Liver (tissue), 9 donors: Measurements from ENCODE around the gene COL17A1. TPM values are rescaled to one million over a fixed set of nuclear protein-coding genes. Genes with fewer than 3 reads are reported as not detected.

Source experiments
- DNase-seq: peaks from one replicate; pipeline ENCODE4 v3.0.0-alpha.2; 2017; ENCODE audit warnings: low spot score
- H3K27ac ChIP-seq, 2 donors: one replicate each; pipeline ENCODE4 v1.7.0; 2013; ENCODE audit warnings: inconsistent platforms in 2 of 2, low read length in 2 of 2, control low read depth in 1 of 2, low read depth in 1 of 2, mild to moderate bottlenecking in 1 of 2
- H3K27me3 ChIP-seq, 4 donors: one replicate each; pipeline versions ENCODE4 v1.6.1 to v1.7.0; 2013; ENCODE audit warnings: low read length in 3 of 4, inconsistent platforms in 1 of 4, mild to moderate bottlenecking in 1 of 4, moderate library complexity in 1 of 4; ENCODE audit not compliant: control insufficient read depth in 4 of 4, insufficient read depth in 4 of 4
- H3K36me3 ChIP-seq, 4 donors: one replicate each; pipeline versions ENCODE4 v1.6.1 to v1.7.0; 2013; ENCODE audit warnings: low read length in 3 of 4, mild to moderate bottlenecking in 3 of 4, low read depth in 1 of 4, moderate library complexity in 1 of 4; ENCODE audit not compliant: control insufficient read depth in 4 of 4, insufficient read depth in 3 of 4
- H3K4me1 ChIP-seq, 4 donors: one replicate each; pipeline versions ENCODE4 v1.6.1 to v1.7.0; 2013; ENCODE audit warnings: low read length in 3 of 4, mild to moderate bottlenecking in 3 of 4, moderate library complexity in 1 of 4; ENCODE audit not compliant: control insufficient read depth in 4 of 4, insufficient read depth in 4 of 4
- H3K4me3 ChIP-seq, 3 donors: one replicate each; pipeline versions ENCODE4 v1.6.1 to v1.7.0; 2013; ENCODE audit warnings: low read length in 3 of 3, control low read depth in 1 of 3, low read depth in 1 of 3, mild to moderate bottlenecking in 1 of 3
- H3K9ac ChIP-seq, 2 donors: one replicate each; pipeline ENCODE4 v1.7.0; 2013; ENCODE audit warnings: low read length in 2 of 2, mild to moderate bottlenecking in 2 of 2, moderate library complexity in 2 of 2, control low read depth in 1 of 2, low read depth in 1 of 2
- H3K9me3 ChIP-seq, 4 donors: one replicate each; pipeline versions ENCODE4 v1.6.1 to v1.7.0; 2013; ENCODE audit warnings: low read length in 3 of 4; ENCODE audit not compliant: control insufficient read depth in 4 of 4
- ATF3 ChIP-seq: IDR thresholded peaks from 2 replicates; pipeline ENCODE4 v1.6.1; 2016; ENCODE audit warnings: antibody characterized with exemption
- CTCF ChIP-seq: fragments of 150-350 bp; IDR thresholded peaks from 2 replicates; pipeline ENCODE4 v1.5.1; 2017; ENCODE audit warnings: improper control_type of control experiment, low read depth, low read length; ENCODE audit not compliant: missing input control
- EGR1 ChIP-seq, 2 donors: IDR thresholded peaks; 2 replicates each; pipeline ENCODE4 v1.6.1; 2016 to 2018; ENCODE audit warnings: antibody characterized with exemption in 2 of 2, low read depth in 2 of 2
- FOXA1 ChIP-seq: IDR thresholded peaks from 2 replicates; pipeline ENCODE4 v1.6.1; 2016; ENCODE audit warnings: antibody characterized with exemption
- FOXA2 ChIP-seq: IDR thresholded peaks from 2 replicates; pipeline ENCODE4 v1.6.1; 2016; ENCODE audit warnings: antibody characterized with exemption
- GABPA ChIP-seq, 2 donors: IDR thresholded peaks in 1 of 2; conservative IDR thresholded peaks in 1 of 2; 2 replicates each; pipeline ENCODE4 v1.6.1; 2016; ENCODE audit warnings: antibody characterized with exemption in 2 of 2, mild to moderate bottlenecking in 1 of 2, moderate library complexity in 1 of 2
- HNF4A ChIP-seq, 2 donors: conservative IDR thresholded peaks; 2 replicates each; pipeline ENCODE4 v1.6.1; 2016; ENCODE audit warnings: antibody characterized with exemption in 2 of 2, mild to moderate bottlenecking in 2 of 2
- JUND ChIP-seq, 2 donors: IDR thresholded peaks; 2 replicates each; pipeline ENCODE4 v1.6.1; 2016; ENCODE audit warnings: antibody characterized with exemption in 2 of 2
- MAX ChIP-seq: IDR thresholded peaks from 2 replicates; pipeline ENCODE4 v1.6.1; 2016; ENCODE audit warnings: antibody characterized with exemption
- NR2F2 ChIP-seq: IDR thresholded peaks from 2 replicates; pipeline ENCODE4 v1.6.1; 2016; ENCODE audit warnings: antibody characterized with exemption
- RAD21 ChIP-seq, 2 donors: IDR thresholded peaks; 2 replicates each; pipeline ENCODE4 v1.6.1; 2016; ENCODE audit warnings: antibody characterized with exemption in 2 of 2, mild to moderate bottlenecking in 2 of 2
- REST ChIP-seq: IDR thresholded peaks from 2 replicates; pipeline ENCODE4 v1.6.1; 2016; ENCODE audit warnings: antibody characterized with exemption, mild to moderate bottlenecking
- RXRA ChIP-seq, 2 donors: IDR thresholded peaks; 2 replicates each; pipeline ENCODE4 v1.6.1; 2017 to 2018; ENCODE audit warnings: antibody characterized with exemption in 2 of 2, mild to moderate bottlenecking in 1 of 2
- SP1 ChIP-seq: IDR thresholded peaks from 2 replicates; pipeline ENCODE4 v1.6.1; 2018; ENCODE audit warnings: antibody characterized with exemption, mild to moderate bottlenecking
- TAF1 ChIP-seq: conservative IDR thresholded peaks from 2 replicates; pipeline ENCODE4 v1.6.1; 2016; ENCODE audit warnings: antibody characterized with exemption, mild to moderate bottlenecking
- YY1 ChIP-seq: IDR thresholded peaks from 2 replicates; pipeline ENCODE4 v1.6.1; 2016; ENCODE audit warnings: antibody characterized with exemption, mild to moderate bottlenecking
- ZBTB33 ChIP-seq: IDR thresholded peaks from 2 replicates; pipeline ENCODE4 v1.6.1; 2016; ENCODE audit warnings: antibody characterized with exemption
- WGBS: extraction: QIAGEN DNeasy Blood & Tissue Kit; methylation state at CpG from one replicate; pipeline ENCODE4 v1.1.7; 2013; 5-methylcytosine and 5-hydroxymethylcytosine counted together
- polyA plus RNA-seq, 2 donors: library from polyadenylated mRNA; stranded (reverse) in 1 of 2; unstranded in 1 of 2; fragments of 200-250 nt in 1 of 2; fragments of >200 nt in 1 of 2; fragmentation: Nextera tagmentation in 1 of 2; extraction: Ambion mirVana in 1 of 2; gene quantifications; one replicate each; pipeline versions ENCODE4 v1.2.1 to v1.2.3, GENCODE V29; 2013 to 2015
- total RNA-seq, 2 donors: library from RNA; depleted of rRNA; stranded (reverse); fragments of >200 nt; gene quantifications; one replicate each; pipeline ENCODE4 v1.2.3, GENCODE V29; 2014
- donor health status: healthy.
- donor health status: healthy.
- donor health status: healthy.
- donor health status: healthy.
- donor health status: healthy.

COL17A1 gene
- total and polyA plus RNA-seq, 4 donors, result 0.05 to 1.7 TPM; not detected in 2

- Histone ChIP-seq H3K4me3 (no peak overlapping the region), H3K9ac (no peak overlapping the region), H3K27me3 (no peaks in the 10 kb centered on the region), H3K27ac (no peak overlapping the region), H3K36me3 (no peaks in the 10 kb centered on the region), H3K9me3 (no peaks in the 10 kb centered on the region), H3K4me1 (no peaks in the 10 kb centered on the region)
- no peak for DNase-seq
- 89% methylated on average over 5 of the region's 5 CpGs for WGBS
- TF ChIP-seq REST, result no peak
- no peak for TF ChIP-seq EGR1 (IDR thresholded peaks at IDR 0.05; ENCODE audit: low read depth in 2 of 2)
- TF ChIP-seq NR2F2, result no peak
- TF ChIP-seq FOXA2, result no peak
- no peak for TF ChIP-seq HNF4A (conservative IDR thresholded peaks at IDR 0.05)
- TF ChIP-seq CTCF, result no peak
- TF ChIP-seq SP1, result no peak
- no peak for TF ChIP-seq ZBTB33
- TF ChIP-seq MAX, result no peak
- no peak for TF ChIP-seq JUND (IDR thresholded peaks at IDR 0.05)
- no peak for TF ChIP-seq TAF1
- no peak for TF ChIP-seq RXRA (IDR thresholded peaks at IDR 0.05)
- no peak for TF ChIP-seq YY1
- no peak for TF ChIP-seq GABPA (IDR thresholded peaks at IDR 0.05 in 1 of 2, conservative IDR thresholded peaks at IDR 0.05 in 1 of 2)
- no peak for TF ChIP-seq RAD21 (IDR thresholded peaks at IDR 0.05)
- TF ChIP-seq FOXA1, result no peak
- no peak for TF ChIP-seq ATF3
These were observed 2.6 kb upstream of the COL17A1 start for GRCh38 chr10:104088239-104088638.
